Inferior parietal cortex (tissue), 1 donor: ENCODE results near the gene ATP6AP1.
"Not testable (repeated sequence)": the region's sequence is repeated elsewhere in the genome, so short reads cannot be mapped to it uniquely, and the experiment has no call there.

Experiments used
- DNase-seq: peaks from one replicate; pipeline ENCODE4 v3.0.0-alpha.2; 2016; ENCODE audit errors: extremely low spot score

ATP6AP1 gene

GRCh38 chrX:154428176-154429171, at the start of gene ATP6AP1:
TSS of gene ATP6AP1 (plus strand) at chrX:154428677. CDS start at chrX:154428693, 16 bp downstream.
- peak; percentile 85 for DNase-seq

GRCh38 chrX:154378799-154379568, 49.5 kb upstream of the ATP6AP1 start, which contains the start of gene EMD:
TSS of gene EMD (plus strand) at chrX:154379295. CDS start at chrX:154379485, 190 bp downstream.
- peak; percentile 90 for DNase-seq

DNA sequence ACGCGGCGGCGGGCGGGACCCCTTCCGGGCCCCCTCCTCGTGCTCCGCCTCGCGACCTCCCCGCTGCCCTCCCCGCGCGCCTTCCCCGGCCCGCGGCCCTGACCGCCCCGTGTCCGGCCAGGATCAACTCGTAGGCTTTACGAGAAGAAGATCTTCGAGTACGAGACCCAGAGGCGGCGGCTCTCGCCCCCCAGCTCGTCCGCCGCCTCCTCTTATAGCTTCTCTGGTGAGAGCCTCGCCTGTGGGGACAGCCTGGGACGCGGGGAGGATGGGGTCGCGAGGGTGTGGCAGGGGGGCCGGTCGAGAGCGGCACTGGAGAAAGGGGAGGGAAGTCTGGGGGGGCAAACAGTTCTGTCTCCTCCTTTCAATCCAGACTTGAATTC, 48.9 kb upstream of the ATP6AP1 start:
- DNase-seq = no peak

GRCh38 chrX:154380153-154380552, 48.3 kb upstream of the ATP6AP1 start:
- DNase-seq = no peak

- DNase-seq = no peak
Observed at GRCh38 chrX:154380787-154381186, 47.7 kb upstream of the ATP6AP1 start.

DNA sequence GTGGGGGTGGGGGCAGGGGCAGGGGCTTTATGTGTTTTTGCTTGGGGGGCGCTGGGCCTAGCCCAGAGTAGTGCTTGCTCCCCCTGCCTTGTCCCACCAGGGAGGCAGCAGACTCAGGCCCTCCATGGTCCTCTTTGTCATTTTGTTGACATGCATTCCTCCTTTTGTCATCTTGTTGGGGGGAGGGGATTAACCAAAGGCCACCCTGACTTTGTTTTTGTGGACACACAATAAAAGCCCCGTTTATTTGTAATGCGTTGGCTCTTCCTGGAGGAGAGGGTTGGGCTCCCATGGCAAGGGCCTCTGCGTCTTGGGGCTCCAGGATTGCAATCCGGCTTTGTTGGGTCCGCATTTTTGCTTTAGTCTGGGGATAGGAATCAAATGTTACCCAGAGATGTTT, 47.2 kb upstream of the ATP6AP1 start:
- DNase-seq = no peak

- DNase-seq = no peak
Observed at GRCh38 chrX:154382483-154383069, 45.9 kb upstream of the ATP6AP1 start.

DNA sequence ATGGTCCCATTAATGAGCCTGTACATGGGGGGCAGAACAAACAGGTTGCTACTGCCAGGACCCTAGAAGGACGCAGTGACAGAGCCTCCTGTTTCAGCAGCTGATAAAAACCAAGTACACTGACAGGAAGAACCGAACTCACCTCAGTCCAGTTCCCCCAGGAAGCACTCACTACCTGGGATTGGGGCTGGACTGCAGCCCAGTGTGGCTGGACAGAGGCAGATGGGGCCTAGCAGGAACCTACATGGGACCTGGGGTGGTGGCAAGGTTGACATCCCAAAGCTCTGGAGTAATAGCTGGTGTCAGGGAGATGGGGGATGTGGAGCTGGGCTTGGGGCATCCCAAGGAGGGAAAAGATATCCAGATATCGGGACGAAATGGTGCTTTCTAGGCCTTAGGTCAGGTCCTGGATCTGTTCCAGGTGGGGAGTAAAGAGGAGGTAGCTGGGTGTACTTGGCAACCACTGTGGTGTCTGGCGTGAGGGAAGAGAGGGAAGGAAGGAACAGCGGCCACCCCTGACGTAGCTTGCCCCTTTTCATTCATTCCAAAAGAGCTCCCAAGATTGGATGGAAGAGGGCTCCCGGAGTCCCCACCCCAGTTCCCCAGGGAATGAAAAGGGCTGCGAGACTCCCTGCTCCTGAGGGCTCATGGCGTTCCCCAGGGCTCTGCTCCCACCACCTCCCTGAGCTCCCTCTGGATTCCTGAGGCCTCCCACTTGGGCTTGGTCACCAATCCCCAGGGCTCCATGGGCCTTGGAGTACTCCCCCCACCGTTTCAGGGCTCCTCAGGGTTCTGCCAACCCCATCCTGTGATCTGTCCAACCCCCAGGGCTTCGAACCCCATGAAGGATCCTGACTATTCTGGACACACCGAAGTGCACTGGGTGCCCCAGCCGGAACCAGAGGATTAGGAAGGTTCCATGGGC, 44.9 kb upstream of the ATP6AP1 start:
- DNase-seq = no peak

DNA sequence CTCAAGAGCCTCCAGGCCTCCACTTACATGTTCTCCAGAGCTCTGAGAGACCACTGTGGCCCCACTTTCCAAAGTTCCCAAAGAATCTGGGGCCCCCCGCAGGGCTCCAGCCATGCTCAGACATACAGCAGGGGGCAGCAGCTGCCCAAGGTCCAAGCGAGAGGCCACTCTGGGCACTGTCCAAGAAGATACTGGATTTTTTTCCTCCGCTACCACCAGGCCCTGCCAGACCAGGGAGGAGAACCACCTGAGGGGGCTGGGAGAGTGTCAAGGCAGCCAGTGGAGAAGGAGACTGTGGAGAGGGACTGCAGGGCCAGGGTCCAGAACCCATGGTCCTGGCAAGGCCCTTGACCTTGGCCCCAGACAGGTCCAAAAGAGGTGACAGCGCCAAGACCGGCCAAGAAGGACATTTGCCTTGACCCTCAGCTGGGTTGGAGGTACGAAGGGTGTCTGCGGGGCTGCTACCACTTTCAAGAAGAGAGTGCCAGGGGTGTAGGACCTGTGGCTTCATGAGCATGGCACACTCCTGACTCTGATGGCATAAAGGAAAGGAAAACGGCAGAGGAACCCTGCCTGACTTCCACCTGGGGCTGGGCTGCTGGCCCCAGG, 44.1 kb upstream of the ATP6AP1 start:
- no peak for DNase-seq

DNA sequence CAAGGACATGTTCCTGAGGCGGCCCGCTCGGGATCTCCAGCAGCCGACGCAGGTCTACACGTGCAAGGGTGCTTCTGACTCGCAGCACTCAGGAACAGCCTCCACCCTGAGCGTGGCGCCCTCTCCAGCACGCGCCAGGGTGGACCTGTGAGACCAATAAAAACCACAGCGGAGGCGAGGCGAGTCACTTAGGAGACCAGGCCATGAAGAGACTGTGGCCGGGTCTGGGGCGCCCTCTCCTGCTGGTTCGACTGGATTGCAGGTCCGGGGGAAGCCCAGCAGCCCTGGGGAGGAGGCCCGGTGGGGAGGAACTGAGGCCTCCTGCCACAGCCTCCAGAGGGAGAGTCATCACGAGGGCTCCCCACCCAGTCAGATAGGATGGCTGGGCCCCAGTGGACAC, 40.4 kb upstream of the ATP6AP1 start:
- DNase-seq = not testable (repeated sequence)

DNA sequence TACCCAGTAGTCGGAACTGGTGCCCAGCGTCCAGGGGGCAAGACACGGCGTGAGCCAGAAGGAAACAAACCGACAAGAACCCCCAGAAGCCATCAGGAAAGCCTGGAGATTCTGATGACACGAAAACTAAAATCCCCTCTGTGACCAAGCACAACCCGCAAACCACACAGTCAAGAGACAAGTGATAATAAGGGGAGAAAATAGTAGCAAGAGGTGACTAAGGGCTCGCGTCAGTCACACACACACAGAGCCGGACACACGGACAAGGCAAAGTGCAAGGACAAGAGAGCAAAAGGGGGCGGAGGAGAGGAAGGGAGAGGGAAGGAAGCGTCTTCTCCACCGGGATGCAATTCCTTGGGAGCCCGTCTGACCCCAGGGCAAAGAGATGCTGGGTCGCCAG, 39.8 kb upstream of the ATP6AP1 start:
- DNase-seq = not testable (repeated sequence)

GRCh38 chrX:154389812-154390747, 38.4 kb upstream of the ATP6AP1 start:
- DNase-seq = not testable (repeated sequence)

GRCh38 chrX:154396363-154396762, 32.1 kb upstream of the ATP6AP1 start:
- not testable (repeated sequence) for DNase-seq

- DNase-seq = no peak
Observed at GRCh38 chrX:154396973-154397887, 31.2 kb upstream of the ATP6AP1 start.

- DNase-seq = peak; percentile 95
Observed at GRCh38 chrX:154397888-154398667, 30.4 kb upstream of the ATP6AP1 start, which contains the start of gene RPL10. TSS of gene RPL10 (plus strand) at chrX:154398377. CDS start at chrX:154398520, 143 bp downstream.

GRCh38 chrX:154398668-154399526, 29.6 kb upstream of the ATP6AP1 start:
- DNase-seq = peak; percentile 74
